C1 segment of cervical spinal cord (tissue), 14 donors: ENCODE results near the gene INSRR.

Source experiments
- DNase-seq, 14 donors: peaks; one replicate each; lab custom pipeline; 2025; lab: John Stamatoyannopoulos, UW

Gene INSRR

GRCh38 chr1:156806512-156807440 is 52.1 kb downstream of the INSRR start:
- no peak for DNase-seq

- no peak for DNase-seq
Observed at GRCh38 chr1:156805766-156806511, 53.0 kb downstream of the INSRR start.

- peak in 6 of 14 donors; percentile 6 to 43 (median 27) for DNase-seq
Observed at GRCh38 chr1:156804572-156805243, 54.2 kb downstream of the INSRR start.

- DNase-seq, result no peak
Observed at GRCh38 chr1:156804026-156804425, 54.9 kb downstream of the INSRR start.

GRCh38 chr1:156803086-156803851 is 55.6 kb downstream of the INSRR start:
- no peak for DNase-seq

- DNase-seq, result no peak
Observed at GRCh38 chr1:156802421-156802935, 56.4 kb downstream of the INSRR start.

GRCh38 chr1:156801409-156802121 is 57.4 kb downstream of the INSRR start:
- DNase-seq, result no peak

- DNase-seq, result peak in 2 of 14 donors; percentile 15
Observed at GRCh38 chr1:156797212-156797871, 61.6 kb downstream of the INSRR start.

- no peak for DNase-seq
Observed at GRCh38 chr1:156796340-156797097, 62.4 kb downstream of the INSRR start.

- DNase-seq, result peak in 10 of 14 donors; percentile 23 to 82 (median 50)
Observed at GRCh38 chr1:156795787-156796186, 63.1 kb downstream of the INSRR start.

- peak in 1 of 14 donors; percentile 80 for DNase-seq
Observed at GRCh38 chr1:156795374-156795733, 63.6 kb downstream of the INSRR start.

GRCh38 chr1:156794506-156795373 is 64.2 kb downstream of the INSRR start:
- DNase-seq, result no peak
